ENCODE data around the gene GDE1. TPM values are rescaled to one million over a fixed set of nuclear protein-coding genes. Genes with fewer than 3 reads are reported as not detected.

The GDE1 gene
- total RNA-seq, 4 donors from 2014 or later = 36.3 to 66.4 (median 41.2) TPM

DNA sequence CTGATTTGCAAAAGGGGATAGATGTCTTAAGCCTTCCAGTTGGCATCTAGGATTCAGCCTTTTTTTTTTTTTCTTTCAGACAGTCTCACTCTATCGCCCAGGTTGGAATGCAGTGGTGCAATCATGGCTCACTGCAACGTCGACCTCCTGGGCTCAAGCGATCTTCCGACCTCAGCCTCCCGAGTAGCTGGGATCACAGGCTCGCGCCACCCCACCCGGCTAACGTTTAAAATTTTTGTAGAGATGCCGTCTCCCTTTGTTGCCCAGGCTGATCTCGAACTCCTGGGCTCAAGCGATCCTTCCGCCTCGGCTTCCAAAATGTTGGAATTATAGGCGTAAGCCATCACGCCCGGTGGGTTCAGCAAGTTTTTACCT lies 1.3 kb upstream of the GDE1 start:
- no peak overlapping the region for H3K27ac ChIP-seq
- H3K36me3 ChIP-seq = peaks cover 0 to 4% (median 0%) of the 10 kb centered on the region in 3 donors
- no peak for DNase-seq
- no peak for TF ChIP-seq CTCF (IDR thresholded peaks at IDR 0.05)
- TF ChIP-seq POLR2A (IDR thresholded peaks at IDR 0.05) = no peak
- H3K4me3 ChIP-seq = peak overlapping the region in 3 of 4 donors; percentile 89 to 99 (median 91)
- H3K9me3 ChIP-seq = no peaks in the 10 kb centered on the region
- no peaks in the 10 kb centered on the region for H3K27me3 ChIP-seq
- WGBS, 2 donors = 61 to 74% methylated on average over 13 to 14 of the region's 18 CpGs
- H3K4me1 ChIP-seq = peaks cover 11 to 65% (median 22%) of the 10 kb centered on the region in 3 donors
- intact Hi-C loops (cut with DNase I) = no loop called here

DNA sequence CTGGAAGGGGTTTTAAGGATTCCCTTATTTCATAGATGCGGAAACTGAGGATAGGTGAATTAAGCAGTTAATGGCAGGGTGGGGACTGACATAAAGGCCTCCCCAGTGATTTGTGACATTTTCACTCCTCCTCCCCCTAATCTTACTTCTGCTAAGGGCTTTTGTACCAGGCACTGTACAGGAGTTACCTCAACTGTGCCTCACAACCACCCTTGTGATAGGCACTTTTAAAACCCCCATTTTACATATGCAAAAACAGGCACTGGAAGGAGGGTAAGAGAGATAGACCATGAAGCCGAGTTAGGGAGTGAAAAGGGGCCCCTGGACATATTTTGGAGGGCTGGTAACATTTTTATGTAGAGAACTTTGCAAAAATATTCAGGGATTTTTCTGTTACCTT lies 862 bp upstream of the GDE1 start:
- no peaks in the 10 kb centered on the region for H3K9me3 ChIP-seq
- H3K27ac ChIP-seq = peak overlapping the region in 3 of 4 donors; percentile 91 to 94 (median 94)
- 88 to 89% methylated on average over 2 of the region's 2 CpGs for WGBS, 2 donors
- H3K4me3 ChIP-seq = no peak overlapping the region
- H3K27me3 ChIP-seq = no peaks in the 10 kb centered on the region
- H3K36me3 ChIP-seq = peaks cover 0 to under 1% (median 0%) of the 10 kb centered on the region in 3 donors
- no peak for DNase-seq
- TF ChIP-seq POLR2A (IDR thresholded peaks at IDR 0.05) (no peak), CTCF (IDR thresholded peaks at IDR 0.05) (no peak)
- peaks cover 11 to 69% (median 22%) of the 10 kb centered on the region in 3 donors for H3K4me1 ChIP-seq
- intact Hi-C loops (cut with DNase I) = no loop called here

DNA sequence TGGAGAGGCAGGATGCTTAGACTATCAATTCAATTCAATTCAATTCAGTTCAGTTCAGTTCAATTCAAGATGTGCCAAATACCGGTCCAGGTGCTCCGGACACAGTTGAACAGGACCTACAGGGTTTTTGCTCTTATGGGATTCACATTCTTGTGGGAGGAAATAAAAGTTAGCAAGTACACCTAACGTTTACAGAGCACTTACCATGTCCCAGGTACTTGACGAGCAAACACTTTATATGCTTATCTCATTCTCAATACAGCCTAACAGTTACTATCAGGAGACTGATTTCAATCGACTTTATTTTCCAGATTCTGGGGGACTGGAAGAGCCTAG lies 467 bp upstream of the GDE1 start:
- no peak for DNase-seq

GRCh38 chr16:19520861-19521331 lies 1.0 kb downstream of the GDE1 start:
- TF ChIP-seq CTCF (IDR thresholded peaks at IDR 0.05) (no peak), POLR2A (IDR thresholded peaks at IDR 0.05) (no peak)
- Histone ChIP-seq H3K9me3 (no peaks in the 10 kb centered on the region), H3K27ac (peak overlapping the region; percentile 87 to 94 (median 92)), H3K36me3 (peaks cover 0 to 16% (median 0%) of the 10 kb centered on the region in 3 donors), H3K27me3 (no peaks in the 10 kb centered on the region), H3K4me1 (peaks cover 11 to 84% (median 22%) of the 10 kb centered on the region in 3 donors), H3K4me3 (peak overlapping the region; percentile 59 to 91 (median 79))
- DNase-seq = no peak
- WGBS, 2 donors = 4 to 5% methylated on average over 8 of the region's 8 CpGs
- intact Hi-C loops (cut with DNase I) = no loop called here

More for the DNA sequence above, 467 bp upstream of the GDE1 start:
- Histone ChIP-seq H3K4me1 (peaks cover 11 to 73% (median 22%) of the 10 kb centered on the region in 3 donors), H3K4me3 (peak overlapping the region in 3 of 4 donors; percentile 67 to 91 (median 91)), H3K9me3 (no peaks in the 10 kb centered on the region), H3K27ac (peak overlapping the region; percentile 87 to 94 (median 92)), H3K36me3 (peaks cover 0 to 1% (median 0%) of the 10 kb centered on the region in 3 donors), H3K27me3 (no peaks in the 10 kb centered on the region)
- intact Hi-C loops (cut with DNase I) = no loop called here
- 26 to 44% methylated on average over 5 of the region's 5 CpGs for WGBS, 2 donors
- TF ChIP-seq POLR2A (IDR thresholded peaks at IDR 0.05) (no peak), CTCF (IDR thresholded peaks at IDR 0.05) (no peak)

DNA sequence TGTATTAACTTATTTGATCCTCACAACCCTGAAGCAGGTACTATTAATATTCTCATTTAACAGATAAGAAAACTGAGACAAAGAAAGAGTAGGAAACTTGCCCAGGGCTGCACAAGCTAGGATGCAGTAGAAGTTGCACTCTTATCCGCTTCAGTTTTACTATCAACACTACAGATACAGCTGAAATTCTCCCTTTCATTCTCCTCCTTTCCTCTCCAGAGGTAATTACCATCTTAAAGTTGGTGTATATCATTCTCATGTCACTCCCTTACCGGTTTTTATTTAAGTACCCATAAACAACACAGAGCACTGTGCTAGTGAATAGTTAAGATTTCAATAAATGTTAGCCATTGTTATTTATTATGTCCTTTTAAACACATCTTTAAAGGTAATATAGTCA lies 3.5 kb downstream of the GDE1 start:
- Histone ChIP-seq H3K36me3 (peaks cover 0 to 41% (median 3%) of the 10 kb centered on the region in 3 donors), H3K9me3 (no peaks in the 10 kb centered on the region), H3K27ac (no peak overlapping the region), H3K4me1 (peaks cover 11 to 73% (median 14%) of the 10 kb centered on the region in 3 donors), H3K4me3 (no peak overlapping the region), H3K27me3 (no peaks in the 10 kb centered on the region)
- no peak for TF ChIP-seq POLR2A (IDR thresholded peaks at IDR 0.05)
- no peak for TF ChIP-seq CTCF (IDR thresholded peaks at IDR 0.05)
- intact Hi-C loops (cut with DNase I) = loop anchor here (10.0 kb wide), 1 partner anchor 344 kb away; no protein-coding TSS in a partner anchor
- no peak for DNase-seq
- WGBS, 2 donors = 75 to 83% methylated on average over 2 of the region's 2 CpGs

Measured in esophagus squamous epithelium (tissue), 5 donors.